ENCODE measurements around the gene ADAMTSL1.

The ADAMTSL1 gene

DNA sequence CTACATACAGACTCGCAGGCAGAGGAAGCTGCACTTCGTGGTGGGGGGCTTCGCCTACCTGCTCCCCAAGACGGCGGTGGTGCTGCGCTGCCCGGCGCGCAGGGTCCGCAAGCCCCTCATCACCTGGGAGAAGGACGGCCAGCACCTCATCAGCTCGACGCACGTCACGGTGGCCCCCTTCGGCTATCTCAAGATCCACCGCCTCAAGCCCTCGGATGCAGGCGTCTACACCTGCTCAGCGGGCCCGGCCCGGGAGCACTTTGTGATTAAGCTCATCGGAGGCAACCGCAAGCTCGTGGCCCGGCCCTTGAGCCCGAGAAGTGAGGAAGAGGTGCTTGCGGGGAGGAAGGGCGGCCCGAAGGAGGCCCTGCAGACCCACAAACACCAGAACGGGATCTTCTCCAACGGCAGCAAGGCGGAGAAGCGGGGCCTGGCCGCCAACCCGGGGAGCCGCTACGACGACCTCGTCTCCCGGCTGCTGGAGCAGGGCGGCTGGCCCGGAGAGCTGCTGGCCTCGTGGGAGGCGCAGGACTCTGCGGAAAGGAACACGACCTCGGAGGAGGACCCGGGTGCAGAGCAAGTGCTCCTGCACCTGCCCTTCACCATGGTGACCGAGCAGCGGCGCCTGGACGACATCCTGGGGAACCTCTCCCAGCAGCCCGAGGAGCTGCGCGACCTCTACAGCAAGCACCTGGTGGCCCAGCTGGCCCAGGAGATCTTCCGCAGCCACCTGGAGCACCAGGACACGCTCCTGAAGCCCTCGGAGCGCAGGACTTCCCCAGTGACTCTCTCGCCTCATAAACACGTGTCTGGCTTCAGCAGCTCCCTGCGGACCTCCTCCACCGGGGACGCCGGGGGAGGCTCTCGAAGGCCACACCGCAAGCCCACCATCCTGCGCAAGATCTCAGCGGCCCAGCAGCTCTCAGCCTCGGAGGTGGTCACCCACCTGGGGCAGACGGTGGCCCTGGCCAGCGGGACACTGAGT lies 303.2 kb downstream of the ADAMTSL1 start:
- DNase-seq (ENCODE audit: low spot score) = no peak

DNA sequence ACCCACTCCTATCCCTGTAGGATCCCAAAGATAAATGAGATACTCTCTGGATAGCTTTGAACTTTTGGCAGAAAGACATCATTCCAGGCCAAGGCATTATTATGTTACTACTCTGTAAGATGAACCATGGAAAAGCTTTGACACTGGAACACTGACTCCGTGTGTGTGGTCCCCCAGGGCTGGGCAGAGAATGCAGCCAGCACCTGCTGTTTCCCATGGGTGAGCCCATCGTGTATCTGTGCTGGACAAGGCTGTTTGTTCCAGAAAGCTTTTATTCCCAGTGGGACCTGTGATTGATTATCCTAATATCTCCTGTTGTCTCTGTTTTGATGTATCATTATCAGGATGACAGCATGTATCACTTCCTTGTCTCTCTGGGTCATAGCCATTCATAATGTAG lies 304.2 kb downstream of the ADAMTSL1 start:
- DNase-seq (ENCODE audit: low spot score) = no peak

DNA sequence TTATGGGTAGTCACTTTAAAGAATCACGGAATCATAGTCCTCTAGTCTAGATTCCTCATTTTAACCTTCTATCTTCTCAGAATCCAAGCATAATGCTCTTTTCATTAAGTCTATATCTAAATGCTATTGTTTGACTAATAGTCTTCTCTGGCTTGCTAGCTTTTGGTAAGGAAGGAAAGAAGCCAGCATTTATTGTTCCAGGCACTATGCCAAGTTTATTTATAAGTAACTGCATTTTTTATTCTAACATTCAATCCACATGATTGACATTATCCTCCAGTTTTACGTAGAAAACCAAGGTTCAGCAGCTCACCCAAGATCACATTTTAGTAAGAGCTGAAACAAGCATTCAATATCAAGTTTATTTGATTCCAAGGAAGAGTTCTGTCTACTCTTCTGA lies 304.9 kb downstream of the ADAMTSL1 start:
- DNase-seq (ENCODE audit: low spot score) = no peak

DNA sequence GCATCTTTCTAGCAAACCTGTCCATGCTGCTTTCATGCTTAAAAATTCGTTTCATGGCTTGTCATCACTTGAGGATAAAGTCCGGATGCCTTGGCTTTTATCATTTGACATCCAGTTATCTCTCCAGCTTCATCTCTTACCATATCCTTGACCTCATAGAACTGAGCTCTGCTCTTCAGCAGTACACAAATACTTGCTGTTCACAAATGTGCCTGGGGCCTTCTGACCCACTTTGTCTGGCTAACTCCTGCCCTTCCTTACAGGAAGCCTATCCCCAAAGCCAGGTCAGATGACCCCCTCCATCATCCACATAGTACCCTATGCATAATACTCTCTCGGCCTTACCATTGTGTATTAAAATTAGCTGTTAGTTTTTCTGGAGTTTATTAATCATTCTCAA lies 310.0 kb downstream of the ADAMTSL1 start:
- DNase-seq (ENCODE audit: low spot score) = no peak

DNA sequence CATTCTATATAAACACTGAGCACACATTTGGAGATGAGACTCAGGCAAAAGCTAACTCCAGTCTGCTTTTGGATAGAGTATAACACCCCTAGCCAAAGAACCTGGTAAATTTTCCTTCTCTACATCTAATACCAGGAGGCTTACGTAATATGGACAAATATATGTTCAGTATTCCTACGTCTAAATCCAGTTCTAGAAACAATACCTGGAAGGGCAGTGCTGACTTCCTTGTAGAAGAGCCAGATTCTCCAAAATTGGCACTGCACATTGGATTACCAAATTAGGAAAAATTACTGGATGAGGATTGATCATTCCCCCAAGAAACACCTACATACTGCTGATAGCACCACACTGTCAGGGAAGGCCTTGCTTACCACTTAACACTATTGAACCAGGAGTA lies 311.7 kb downstream of the ADAMTSL1 start:
- no peak for DNase-seq (ENCODE audit: low spot score)

DNA sequence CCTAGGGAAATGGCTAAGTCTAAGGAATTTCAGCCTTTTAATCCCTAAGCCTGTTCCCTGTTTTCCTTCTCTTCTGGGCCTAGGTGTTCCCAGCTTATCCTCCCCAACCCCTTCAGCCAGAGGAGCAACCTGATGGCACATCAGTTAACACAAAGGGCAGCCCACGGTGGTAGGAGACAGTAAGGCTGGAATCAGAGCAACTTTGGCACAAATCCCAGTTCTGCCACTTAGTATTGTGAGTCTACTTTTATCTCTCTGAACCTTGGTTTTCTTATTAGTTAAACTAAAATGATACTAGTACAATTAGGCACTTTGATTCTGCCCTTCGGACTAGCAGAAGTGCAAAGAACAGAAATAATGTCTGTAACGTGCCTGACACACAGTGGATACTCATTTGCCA lies 312.2 kb downstream of the ADAMTSL1 start:
- no peak for DNase-seq (ENCODE audit: low spot score)

DNA sequence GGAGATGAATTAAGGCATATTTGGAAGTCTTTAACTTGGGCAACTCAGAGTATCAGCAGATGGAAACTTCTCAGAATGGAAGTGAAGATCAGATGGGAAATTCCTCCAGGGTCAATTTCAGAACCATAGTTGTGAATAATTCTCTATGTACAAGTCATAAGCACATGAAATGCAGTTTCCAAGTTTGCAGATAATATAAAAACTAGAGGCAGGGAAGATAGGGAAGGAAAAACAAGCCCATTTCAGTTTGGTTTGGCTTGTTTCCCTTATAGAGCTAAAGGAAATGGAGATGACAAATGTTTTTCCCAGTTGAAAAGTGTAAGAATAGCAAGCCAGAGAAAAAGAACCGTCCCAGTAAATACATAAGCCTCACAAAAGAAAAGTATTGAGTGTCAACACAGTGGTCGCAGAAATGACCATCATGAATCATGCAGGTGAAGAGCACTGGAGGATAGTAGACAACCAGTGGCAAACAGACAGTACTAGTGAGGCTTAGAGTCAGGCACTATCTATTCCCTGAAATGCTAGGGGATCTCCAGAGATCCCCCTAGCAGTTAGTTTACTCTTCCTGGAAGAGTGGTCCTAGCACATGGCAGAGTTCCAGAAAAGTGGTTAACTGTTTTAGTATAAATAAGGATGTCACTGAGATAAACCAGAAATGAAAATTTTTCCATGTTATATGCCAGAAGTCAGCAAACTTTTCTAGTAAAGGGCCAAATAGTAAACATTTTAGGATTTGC lies 313.1 kb downstream of the ADAMTSL1 start:
- no peak for DNase-seq (ENCODE audit: low spot score)

DNA sequence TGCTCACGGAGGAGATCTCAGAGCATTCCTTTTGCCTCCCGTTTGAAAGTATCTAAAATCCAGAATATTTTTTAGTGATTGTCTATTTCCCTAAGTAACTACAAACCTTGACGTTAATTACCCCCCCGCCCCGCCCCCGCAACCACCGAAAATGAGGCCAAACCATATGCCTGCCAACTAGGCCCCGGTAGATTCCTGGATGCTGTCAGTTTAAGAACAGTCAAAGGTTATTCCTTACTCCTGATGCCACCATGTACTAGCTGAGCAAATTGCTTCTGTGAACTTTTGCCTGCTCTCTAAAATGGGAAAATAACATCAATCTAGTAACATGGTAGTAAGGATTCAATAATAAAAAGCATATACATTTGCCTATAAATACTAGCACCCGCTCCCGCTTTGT lies 314.3 kb downstream of the ADAMTSL1 start:
- no peak for DNase-seq (ENCODE audit: low spot score)

DNA sequence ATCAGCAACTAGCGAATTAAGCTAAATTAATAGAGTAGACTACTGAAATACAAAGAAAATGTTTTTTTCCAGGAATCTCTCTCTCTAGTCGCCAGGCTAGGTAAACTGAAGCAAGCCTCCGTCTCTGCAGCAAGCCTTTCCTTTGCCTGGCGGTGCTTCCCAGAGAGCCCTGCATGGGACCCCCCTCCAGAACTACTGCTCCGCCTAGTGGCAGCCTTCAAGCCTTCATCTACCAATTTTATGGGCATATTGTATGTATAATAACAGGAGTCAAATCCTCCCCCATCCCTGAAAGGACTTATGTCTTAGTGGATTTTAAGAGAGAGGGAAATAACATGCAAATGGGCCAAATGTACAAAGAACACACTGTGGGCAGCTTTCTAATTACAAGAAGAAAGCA lies 317.1 kb downstream of the ADAMTSL1 start:
- peak; percentile 22 for DNase-seq (ENCODE audit: low spot score)

DNA sequence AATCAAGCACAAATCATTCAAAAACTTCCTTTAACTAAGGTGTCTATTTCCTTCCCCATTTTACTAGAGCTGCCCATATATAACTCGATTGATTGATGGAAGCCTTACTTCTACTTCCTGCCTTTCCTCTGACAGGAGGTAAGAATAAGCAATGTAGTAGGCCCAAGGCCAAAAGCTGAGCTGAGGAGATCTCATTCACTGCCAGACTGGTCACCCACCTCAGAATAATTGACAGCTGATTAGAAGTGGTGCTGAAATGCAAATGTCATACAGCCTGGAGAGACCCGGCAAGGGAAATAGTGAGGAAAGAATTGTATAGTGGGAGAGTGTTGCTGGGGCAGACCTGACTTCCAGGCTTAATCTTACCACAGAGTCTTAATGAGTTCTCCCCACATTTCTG lies 319.2 kb downstream of the ADAMTSL1 start:
- no peak for DNase-seq (ENCODE audit: low spot score)

DNA sequence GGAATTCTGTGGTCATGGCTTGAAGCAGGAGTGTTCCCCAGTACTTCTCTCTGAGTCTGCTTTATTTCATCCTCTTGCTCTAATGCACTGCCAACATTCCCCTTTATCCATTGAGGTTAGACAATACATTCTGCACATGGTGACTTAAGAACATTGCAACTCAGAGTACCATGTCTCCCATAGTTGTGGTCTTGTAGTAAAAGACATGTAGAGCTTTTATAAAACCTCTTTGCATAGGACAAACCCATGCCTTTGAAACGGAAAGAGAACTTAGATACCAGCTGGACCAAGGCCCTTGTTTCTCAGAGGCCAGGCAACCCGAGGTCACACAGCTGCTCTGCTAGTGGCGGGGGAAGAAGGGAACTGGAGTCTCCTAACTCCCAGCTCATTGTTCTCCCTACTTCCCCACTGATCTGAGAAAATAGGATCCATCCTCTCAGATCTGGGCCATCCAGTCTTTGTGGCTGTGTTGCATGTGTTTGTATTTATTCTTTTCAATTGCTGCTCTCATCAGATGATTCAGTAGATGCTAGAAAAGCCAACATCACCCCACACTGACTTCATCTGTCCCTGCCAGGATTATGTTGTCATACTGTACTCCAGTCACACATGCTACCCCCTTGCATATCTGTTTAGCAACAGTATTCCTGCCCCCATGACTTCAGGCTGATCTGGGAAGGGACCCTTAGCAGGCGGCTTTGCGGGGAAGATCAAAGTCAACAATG lies 322.2 kb downstream of the ADAMTSL1 start:
- no peak for DNase-seq (ENCODE audit: low spot score)

DNA sequence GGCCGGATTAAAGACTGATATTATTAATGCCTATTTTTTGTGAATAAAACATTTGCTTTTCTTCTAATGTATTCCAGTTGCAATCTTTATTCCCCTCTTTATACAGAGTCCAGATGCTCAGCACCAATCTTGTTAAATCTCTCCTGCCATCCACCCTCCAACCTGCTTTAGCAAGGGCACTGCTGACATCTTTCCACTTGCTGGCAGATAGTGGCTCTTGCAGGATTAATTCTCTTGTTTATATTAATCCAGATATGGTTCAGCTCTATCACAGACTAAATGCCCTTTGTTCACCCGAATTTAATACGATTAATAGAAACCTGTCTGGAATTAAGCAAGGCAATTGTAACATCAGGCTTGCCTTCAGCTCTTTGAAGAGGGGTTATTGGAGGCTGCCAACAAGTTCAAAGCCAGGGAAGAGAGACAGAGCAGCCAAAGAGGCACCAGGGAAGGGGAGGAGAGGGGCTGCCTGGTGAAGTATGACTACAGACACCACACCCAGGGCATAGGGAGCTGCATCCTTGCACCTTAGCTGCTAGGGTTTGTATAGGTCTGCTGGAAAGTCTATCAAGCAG lies 322.8 kb downstream of the ADAMTSL1 start:
- no peak for DNase-seq (ENCODE audit: low spot score)

DNA sequence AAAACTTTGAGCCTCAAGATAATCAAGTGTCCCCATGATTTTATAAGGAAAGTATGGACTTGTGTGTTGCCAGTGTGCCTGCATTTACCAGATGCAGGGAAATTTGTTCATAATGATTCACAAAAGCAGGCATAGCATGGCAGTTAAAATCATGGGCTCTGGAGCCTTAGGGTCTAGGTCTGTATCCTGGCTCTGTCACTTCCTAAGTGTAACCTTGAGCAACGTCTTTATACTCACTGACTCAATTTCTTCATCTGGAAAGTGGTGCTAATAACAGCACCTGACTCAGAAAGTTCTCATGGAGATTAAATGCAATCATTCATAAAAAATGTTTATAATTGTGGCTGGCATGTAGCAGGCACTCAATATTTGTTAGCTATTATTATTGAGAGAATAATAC lies 324.2 kb downstream of the ADAMTSL1 start:
- peak; percentile 47 for DNase-seq (ENCODE audit: low spot score)

DNA sequence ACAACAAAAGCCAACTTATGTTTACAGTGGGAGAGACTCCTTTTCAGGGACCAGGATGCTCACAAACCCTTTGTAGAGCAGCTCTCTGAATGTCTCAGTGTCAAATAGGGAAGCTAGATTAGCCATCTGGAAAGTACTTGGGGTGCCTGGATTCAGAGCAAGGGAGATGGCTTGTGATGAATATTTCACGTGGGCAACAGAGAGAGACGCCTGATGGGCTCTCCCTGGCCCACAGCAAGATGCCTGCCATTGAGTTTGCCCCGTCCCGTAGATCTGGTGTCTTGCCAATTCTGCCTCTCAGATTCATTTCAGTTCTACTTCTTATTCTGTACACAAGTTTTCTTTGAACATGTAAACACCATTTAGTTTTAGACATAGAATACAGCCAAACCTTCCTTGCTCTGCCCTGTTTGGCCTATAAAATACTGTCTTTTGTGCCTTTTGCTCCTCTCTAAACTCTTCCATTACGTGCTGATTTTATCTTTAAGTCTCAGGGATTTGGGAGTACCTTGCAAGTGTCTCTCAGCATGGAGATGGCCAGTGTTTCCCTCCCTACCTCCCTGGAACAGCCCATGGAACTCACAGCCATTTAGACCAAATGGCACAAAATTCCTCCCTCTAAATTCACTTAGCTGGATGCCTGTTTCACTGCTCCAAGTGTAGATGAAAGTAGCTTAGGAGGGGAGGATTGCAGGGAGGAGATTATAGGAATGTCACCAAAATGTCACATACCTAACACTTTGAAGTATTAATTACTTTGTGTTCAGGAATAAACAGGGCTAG lies 324.7 kb downstream of the ADAMTSL1 start:
- no peak for DNase-seq (ENCODE audit: low spot score)

DNA sequence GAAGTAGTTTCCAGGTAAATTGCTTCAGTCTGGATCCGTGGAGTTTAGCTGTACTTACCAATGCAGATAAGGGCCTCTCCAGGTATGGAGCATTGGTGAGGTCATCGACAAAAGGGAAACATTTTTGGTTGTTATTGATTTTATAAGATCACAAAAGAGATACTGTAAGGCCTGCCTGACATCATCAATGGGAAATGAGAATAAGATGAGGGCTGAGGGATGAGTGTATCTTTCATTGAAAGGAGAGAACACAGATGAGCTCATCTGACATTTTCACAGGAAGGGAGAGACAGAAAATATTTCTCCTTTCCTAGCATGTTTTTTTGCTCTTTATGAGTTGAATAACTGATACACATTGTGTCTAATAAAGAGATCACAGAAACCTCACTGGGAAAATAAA lies 325.5 kb downstream of the ADAMTSL1 start:
- no peak for DNase-seq (ENCODE audit: low spot score)

DNA sequence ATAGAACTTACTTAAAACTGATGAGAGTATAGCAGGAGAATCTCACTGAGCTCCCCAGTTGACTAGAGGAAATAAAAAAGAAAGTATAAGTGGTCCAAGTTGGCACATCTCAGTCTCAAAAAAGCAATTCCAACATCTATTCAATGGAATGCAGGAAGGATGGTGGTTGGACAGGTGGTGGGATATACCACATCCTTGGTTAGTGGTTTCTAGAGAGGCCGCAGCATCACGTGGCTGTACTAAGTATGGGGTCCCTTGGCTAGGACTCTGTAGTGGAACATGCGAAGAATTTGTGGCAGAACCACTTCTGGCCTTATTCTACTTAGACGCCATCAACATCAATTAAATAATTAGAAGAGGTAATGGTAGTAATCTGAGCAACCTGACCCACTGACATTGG lies 326.6 kb downstream of the ADAMTSL1 start:
- no peak for DNase-seq (ENCODE audit: low spot score)

DNA sequence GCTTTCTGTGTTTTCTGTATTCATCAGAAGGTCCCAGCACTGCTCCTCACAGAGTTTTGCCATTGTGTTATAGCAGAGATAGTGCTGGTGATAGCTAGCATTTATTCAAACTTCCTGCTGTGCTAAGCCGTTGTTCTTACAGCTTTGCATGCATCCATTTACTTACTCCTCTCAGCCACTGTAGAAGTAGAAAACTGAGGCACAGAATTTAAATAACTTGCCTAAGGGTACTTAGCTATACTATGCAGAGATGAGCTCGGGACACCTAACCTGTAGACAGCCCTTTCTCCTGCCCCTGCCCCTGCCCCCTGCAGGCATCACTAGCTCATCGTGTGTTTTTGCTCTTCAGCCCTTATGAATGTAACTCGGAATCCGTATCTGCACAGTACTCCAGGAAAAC lies 331.4 kb downstream of the ADAMTSL1 start:
- no peak for DNase-seq (ENCODE audit: low spot score)

DNA sequence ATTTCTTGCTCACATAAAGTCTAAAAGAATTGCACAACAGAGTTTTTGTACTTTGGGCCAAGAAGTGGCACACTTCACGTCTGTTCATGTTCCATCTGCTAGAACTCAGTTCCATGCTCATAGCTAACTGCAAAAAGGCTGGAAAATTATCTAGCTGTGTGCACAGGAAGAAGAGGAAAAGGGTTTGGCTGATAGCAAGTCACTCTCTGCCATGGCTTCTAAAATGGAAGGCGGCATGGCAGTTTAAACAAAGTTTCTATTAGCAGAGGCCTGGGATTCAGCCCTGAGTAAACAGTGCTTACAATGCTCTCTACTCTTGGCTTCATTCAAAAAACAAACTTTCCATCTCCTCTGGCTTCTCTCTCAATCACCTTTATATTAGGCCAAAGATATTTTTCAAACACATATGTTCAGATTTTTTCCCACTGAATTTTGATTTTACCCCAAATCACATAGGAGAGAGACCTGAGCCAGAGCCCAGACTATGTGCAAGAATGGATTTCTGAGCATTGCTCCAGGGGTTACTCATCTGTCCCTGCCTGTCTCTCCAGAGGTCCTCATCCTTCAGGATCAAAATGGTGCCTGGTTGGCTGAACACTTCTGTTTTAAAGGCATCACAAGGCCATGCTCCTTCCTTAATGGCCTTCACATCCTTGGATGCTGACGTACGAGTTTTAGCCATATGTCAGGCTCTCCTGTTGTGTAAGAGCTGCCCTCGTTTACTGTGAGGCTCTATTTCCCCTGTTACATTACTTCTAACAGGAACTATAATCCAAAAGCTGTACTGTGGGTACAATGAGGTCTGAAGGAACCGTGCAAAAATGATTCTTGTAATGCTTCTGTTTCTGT lies 332.5 kb downstream of the ADAMTSL1 start:
- DNase-seq (ENCODE audit: low spot score) = no peak

DNA sequence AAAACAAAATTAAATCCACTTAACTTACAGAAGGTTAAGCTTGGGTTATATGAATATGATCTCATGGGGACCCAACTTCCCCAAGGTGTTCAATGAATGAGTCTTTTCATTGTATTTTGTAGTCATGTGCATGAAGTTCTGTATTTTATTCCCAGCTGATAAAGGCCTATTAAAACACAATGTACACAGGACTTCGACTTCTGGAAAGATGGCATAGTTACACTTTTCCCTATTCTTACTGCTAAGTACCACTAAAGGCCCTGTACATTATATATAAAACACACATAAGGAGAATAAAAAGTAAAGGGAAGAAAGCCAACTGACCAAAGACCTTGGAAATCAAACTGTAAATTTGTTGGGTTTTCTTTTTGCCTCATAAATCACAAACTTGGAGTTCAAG lies 336.6 kb downstream of the ADAMTSL1 start:
- no peak for DNase-seq (ENCODE audit: low spot score)

DNA sequence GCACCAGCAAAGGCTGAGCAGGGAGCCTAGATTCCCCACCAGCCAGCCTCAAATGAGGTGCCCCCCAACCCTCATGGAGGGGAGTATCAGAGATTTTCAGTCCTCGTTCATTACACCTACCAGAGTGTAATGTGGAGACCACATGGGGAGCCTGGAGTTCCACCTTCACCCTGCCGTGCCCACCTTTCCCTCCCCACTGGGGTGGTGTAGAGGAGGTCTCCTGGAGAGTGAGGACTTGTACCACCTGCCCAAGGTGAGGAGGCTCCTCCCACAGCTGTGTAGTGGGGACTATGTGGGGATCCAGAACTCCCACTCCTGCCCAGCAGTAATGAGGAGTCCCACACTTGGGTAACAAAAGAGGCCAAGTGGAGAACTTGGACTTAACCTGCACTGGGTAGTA lies 337.2 kb downstream of the ADAMTSL1 start:
- DNase-seq (ENCODE audit: low spot score) = no peak

DNA sequence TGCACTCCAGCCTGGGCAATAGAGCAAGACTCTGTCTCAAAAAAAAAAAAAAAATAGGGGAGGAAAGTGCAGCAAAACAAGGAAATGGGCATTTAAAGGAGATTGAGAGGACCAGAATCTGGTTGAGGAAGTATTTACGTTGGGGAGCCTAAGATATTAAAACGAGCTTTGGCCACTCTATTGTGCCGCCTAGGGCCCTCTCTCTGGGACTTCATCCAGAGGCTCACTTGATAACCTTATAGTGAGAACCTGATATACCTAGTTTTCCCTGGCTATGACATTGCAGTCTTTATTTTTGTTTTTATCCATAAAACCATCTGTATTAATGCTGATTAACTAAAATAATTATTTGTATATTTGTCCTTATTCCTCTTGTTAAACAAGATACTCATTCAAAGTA lies 345.5 kb downstream of the ADAMTSL1 start:
- DNase-seq (ENCODE audit: low spot score) = no peak

Data from RKO (cell line).